Measurements from ENCODE around the gene SSTR3. TPM values are rescaled to one million over a fixed set of nuclear protein-coding genes. Genes with fewer than 3 reads are reported as not detected.

The SSTR3 gene
- total and polyA plus RNA-seq, 9 of the 15 experiments (the other 6 are each of a cell fraction or from before 2014, with no cell fraction given): 0.03 TPM; not detected in 8

GRCh38 chr22:37164505-37164887 is 47.8 kb downstream of the SSTR3 start (continued):
- TF ChIP-seq FOXP4 (CRISPR knock-in tag; IDR thresholded peaks at IDR 0.05; ENCODE audit: borderline replicate concordance) (no peak), ZNF175 (CRISPR knock-in tag; IDR thresholded peaks at IDR 0.05; ENCODE audit: low read depth) (no peak), TRIM25 (IDR thresholded peaks at IDR 0.05; ENCODE audit: borderline replicate concordance) (no peak)

DNA sequence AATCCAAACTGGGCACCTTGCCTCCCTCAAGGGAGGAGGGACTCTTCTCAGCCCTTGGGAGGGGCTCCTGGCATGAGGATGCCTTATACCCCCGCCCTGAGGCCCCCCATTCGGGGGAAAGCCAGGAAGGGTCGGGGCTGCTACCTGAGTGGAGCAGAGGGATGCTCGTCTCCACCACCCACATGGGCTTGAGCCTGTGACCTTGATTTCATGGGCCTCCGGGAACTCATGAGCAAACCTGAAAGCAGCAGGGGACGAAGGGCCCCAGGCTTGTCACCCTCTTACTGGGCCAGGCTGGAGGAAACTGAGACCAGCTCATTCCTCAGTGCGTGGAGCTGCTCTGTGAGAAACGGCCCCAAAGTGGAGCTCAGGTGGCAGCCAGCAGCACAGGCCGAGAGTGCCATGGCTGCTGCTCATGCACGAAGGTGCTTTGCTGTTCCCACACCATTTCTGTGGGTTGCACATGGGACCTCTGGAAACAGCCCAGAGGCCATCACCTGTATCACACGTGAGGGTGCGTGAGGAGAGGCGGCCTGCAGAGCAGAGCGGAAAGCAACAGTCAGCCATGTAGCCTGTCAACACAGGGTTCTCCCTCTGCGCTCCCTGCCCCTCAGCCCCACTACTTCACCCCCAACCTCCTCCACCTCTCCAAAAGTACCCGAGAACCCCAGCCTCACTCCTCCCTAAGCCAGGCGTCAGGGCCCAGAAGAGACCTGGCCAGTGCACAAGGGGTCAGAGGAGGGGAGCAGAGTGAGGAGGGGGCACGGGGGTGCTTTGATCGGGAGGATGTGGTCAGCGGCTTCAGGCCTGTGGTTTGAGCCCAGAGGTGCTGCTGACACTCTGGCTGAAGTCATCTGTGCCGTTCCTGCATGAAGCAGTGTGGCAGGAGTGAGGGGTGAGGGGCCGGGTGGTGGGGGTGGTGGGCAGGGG is 48.4 kb downstream of the SSTR3 start:
- no TSS peak for BruUV-seq (replicated peaks)
- Histone ChIP-seq H3K9me1 (ENCODE audit: control insufficient read depth, insufficient read depth, low read length) (no peaks in the 10 kb centered on the region), H3K9me3 (replicated peaks; ENCODE audit: control insufficient read depth, insufficient read depth, low read depth, low read length) (no peaks in the 10 kb centered on the region; the same call in 1 of the 2 replicates), H3K4me1 (replicated peaks in 1 of 2; ENCODE audit: control insufficient read depth in 2 of 2, insufficient read depth in 2 of 2, low read length in 2 of 2) (peaks cover 0 to 13% of the 10 kb centered on the region in 2 experiments; a peak in 2 of 5 replicates), H3K4me3 (no peak overlapping the region), H3K27me3 (ENCODE audit: control insufficient read depth in 2 of 2, insufficient read depth in 2 of 2, low read length in 2 of 2) (peaks cover 0 to 14% of the 10 kb centered on the region in 2 experiments; a peak in 3 of 5 replicates), H3K4me2 (ENCODE audit: insufficient read depth, low read length) (no peak overlapping the region), H4K20me1 (replicated peaks; ENCODE audit: control insufficient read depth, insufficient read depth, low read length) (no peaks in the 10 kb centered on the region), H3K27ac (ENCODE audit: extremely low read depth, low read depth, low read length) (no peak overlapping the region), H2AFZ (ENCODE audit: low read depth, low read length) (no peak overlapping the region), H3K36me3 (ENCODE audit: control insufficient read depth, insufficient read depth, low read length) (no peaks in the 10 kb centered on the region), H3K79me2 (ENCODE audit: control insufficient read depth, insufficient read depth, low read length) (no peaks in the 10 kb centered on the region), H3K9ac (ENCODE audit: insufficient read depth in 1 of 2, low read depth in 2 of 2, low read length in 2 of 2) (no peak overlapping the region)
- in situ Hi-C loops (cut with MboI) (no loop called here), intact Hi-C loops (cut with micrococcal nuclease) (no loop called here)
- ATAC-seq: no peak
- no peak for DNase-seq (ENCODE audit: extremely low read depth in 1 of 4, low spot score in 3 of 4)
- no peak for FAIRE-seq
- 13% methylated on average over 9 of the region's 22 CpGs for WGBS (ENCODE audit: insufficient coverage, low coverage, missing lambda C conversion rate)
- POLR2A ChIA-PET: interaction anchor here (0.7 kb wide), 1 partner anchor 313 kb away, joined by 3 read pairs; no protein-coding TSS in a partner anchor
- CTCF ChIA-PET (ENCODE audit: low intra/inter-chr PET ratio): no interaction called here
- TF ChIP-seq SMARCA4 (IDR thresholded peaks at IDR 0.05) (no peak), SAFB2 (IDR thresholded peaks at IDR 0.05; ENCODE audit: borderline replicate concordance, low read depth, low read length, severe bottlenecking) (no peak), TRIM25 (IDR thresholded peaks at IDR 0.05; ENCODE audit: borderline replicate concordance) (no peak), NR1H2 (CRISPR knock-in tag; IDR thresholded peaks at IDR 0.05) (no peak), MCM2 (IDR thresholded peaks at IDR 0.05; ENCODE audit: low read depth) (no peak), ZFX (CRISPR knock-in tag; IDR thresholded peaks at IDR 0.05) (no peak), EZH2 (IDR thresholded peaks at IDR 0.05; ENCODE audit: borderline replicate concordance, low read depth, low read length) (no peak), SREBF2 (CRISPR knock-in tag; IDR thresholded peaks at IDR 0.05) (no peak)
- TF ChIP-seq, protein P1, sequence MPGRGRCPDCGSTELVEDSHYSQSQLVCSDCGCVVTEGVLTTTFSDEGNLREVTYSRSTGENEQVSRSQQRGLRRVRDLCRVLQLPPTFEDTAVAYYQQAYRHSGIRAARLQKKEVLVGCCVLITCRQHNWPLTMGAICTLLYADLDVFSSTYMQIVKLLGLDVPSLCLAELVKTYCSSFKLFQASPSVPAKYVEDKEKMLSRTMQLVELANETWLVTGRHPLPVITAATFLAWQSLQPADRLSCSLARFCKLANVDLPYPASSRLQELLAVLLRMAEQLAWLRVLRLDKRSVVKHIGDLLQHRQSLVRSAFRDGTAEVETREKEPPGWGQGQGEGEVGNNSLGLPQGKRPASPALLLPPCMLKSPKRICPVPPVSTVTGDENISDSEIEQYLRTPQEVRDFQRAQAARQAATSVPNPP (IDR thresholded peaks at IDR 0.05; ENCODE audit: borderline replicate concordance, insufficient read depth, insufficient read length): no peak

All from K562 (cell line).